ENCODE data around the gene HRG.
"Not testable (repeated sequence)": the region's sequence is repeated elsewhere in the genome, so short reads cannot be mapped to it uniquely, and the experiment has no call there.

The HRG gene

DNA sequence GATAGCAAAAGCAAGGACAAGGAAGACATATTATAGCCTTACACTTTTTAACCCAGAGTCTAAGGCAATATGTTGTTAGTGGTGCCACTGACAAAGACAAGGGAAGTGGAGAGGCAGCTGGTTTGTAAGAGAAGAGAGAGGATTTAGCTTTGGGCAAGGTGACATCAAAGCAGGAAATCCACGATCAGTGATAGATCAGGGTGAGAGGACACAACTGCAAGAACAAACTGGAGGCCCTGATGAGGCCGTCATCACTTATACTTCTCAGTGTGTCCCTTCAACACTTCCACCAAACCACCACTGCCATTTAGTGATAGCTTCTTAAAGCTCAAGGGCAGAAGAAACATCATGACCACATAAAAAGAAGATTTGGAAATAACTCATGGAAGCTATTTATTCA, 20.7 kb downstream of the HRG start:
- not testable (repeated sequence) for DNase-seq

DNA sequence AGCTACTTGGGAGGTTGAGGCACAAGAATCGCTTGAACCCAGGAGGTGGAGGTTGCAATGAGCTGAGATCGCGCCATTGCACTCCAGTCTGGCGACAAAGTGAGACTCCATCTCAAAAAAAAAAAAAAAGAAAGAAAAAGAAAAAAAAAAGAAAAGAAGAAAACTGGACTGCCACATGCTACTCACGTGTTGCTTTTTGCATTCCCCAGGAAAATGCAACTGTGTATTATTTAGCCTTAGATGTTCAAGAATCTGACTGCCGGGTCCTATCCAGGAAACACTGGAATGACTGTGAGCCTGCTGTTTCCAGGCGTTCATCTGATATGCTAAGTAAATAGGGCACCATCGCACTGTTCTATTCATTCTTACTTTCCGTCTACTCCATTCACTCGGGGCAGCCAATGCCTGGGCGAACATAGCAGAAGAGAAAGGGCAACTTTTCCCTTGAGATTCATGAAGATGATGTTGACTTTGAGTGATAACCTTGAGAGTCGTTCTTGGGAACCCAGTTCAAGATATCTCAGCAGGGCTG, 21.4 kb downstream of the HRG start:
- DNase-seq, result no peak

DNA sequence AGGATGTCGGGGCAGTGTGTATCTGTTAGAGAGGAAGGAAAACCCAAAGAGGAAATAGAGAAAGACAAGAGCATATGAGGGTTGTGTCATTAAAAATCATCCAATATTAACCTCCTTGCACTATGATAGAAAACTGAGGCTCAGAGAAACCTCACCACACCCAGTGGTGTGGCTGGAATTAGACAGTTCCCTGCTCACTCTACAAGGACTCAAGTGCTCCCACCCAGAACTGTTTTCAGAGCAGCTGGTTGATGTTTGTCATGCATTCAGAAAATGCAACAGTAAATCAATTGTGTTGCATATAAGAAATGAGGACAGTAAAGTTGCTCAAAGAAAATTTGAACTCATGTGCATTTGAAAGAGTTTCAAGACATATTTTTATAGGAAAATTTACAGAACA, 24.5 kb downstream of the HRG start:
- not testable (repeated sequence) for DNase-seq

DNA sequence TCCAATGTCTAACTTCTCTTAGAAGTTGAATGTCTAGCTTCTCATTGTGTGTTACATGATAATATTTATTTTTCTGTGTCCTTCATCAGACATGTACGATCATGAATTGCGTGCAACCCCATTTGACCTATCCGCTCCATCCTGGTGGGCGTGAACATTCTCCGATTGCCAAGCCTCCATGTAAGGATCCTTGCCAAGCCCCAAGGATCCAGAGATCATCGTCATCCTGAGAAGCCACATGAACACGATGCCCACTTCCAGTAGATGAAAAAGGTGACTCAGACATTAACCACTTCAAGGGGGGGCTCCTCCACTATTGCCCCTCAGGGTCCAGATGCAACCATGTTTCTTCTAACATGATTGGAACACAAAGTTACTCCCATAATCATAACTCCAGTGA, 25.9 kb downstream of the HRG start:
- DNase-seq, result no peak

DNA sequence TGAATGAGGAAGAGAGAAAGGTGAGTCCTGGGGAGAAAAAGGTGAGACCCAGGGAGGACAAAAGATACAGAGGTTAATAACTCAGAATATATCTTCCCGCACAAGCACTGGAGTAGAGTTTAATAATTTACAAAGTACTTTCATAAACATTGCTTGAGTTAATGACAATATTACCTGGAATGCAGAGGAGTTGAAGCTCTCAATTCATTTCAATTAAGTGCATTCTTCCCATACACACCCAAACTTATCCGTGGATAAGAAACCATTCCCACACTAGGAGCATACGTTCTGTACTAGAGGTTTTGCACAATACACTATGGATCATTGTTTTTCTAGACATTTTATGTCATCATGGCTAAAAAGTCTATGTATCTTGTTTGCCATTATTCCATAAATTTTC, 28.0 kb downstream of the HRG start:
- no peak for DNase-seq

DNA sequence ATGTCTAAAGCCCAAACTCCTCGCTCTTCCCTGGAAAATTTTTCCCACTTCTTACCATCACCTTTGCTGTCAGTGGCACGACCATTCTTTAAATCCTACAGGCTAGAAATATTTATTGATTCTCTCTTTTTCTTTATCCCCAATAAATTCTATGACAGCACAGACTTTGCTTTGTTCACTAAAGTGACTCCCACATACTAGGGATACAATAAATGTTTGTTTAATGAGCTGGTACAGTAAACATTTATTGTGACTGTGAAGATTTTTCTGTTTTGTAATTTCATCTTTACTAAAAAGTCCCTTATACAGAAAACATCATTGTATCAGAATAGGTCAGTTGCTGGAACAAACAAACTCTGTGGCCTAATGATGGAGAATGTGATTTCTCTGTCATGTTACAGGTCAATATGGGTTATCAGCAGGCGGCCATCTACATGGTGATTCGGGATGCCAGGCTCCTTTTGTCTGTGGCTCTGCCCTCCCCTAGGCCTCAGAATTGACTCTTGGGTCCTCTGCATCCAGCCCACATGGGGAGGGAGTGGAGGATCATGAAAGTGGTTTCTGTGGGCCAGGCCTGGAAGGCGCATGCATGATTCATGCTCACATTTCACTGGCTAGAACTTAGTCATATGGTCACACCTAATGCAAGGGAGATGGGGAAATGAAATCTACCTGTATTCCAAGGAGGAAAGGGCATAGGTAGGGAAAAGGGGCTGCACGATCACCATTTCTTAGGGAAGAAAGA, 28.6 kb downstream of the HRG start:
- no peak for DNase-seq

DNA sequence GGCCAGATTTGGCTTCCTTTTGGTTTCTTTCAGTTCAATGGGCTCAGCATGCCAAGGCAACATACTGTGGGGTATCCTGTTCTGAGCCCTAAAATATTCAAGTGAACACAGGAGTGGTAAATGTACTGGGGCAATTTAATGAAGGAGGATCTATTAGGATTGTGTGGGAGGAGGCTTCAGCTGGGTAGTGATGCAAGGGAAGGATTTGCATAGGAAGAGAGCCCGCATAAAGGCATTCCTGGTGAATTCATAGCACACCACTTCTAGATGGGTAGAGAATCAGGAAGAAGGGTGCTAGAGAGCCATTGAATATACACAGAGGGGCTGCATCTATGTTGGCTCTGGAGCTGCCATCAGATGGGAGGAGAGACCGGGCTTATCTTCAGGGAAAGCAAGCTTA, 30.7 kb downstream of the HRG start:
- no peak for DNase-seq

DNA sequence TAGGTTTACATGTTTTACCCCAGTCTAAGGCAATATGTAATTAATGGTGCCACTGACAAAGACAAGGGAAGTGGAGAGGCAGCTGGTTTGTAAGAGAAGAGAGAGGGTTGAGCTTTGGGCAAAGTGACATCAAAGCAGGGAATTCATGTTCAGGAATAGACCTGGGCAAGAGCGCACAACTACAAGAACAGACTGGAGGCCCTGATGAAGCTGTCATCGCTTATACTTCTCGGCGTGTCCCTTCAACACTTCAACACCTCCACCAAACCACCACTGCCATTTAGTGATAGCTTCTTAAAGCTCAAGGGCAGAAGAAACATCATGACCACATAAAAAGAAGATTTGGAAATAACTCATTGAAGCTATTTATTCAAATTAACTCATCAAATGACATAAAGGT, 31.7 kb downstream of the HRG start:
- no peak for DNase-seq

DNA sequence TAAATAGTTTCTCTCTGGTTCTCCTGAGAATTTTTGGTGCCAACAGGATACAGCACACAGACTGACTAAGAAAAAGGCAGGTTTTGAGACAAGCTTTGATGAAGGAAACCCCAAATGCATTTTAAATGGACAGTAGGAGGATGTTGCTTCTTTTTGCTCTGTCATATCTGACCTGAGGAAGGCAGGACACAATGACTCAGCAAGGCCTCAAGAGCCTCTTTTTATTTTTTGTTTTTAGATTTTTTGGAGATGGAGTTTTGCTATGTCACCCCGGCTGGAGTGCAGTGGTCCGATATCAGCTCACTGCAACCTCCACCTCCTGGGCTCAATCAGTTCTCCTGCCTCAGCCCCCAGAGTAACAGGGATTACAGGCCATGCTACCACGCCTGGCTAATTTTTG, 34.5 kb downstream of the HRG start:
- DNase-seq, result no peak

DNA sequence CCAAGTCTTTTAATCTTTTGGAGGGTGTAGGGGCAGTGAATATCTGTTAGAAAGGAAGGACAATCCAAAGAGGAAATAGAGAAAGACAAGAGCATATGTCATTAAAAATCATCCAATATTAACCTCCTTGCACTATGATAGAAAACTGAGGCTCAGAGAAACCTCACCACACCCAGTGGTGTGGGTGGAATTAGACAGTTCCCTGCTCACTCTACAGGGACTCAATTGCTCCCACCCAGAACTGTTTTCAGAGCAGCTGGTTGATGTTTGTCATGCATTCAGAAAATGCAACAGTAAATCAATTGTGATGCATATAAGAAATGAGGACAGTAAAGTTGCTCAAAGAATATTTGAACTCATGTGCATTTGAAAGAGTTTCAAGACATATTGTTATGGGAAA, 36.6 kb downstream of the HRG start:
- not testable (repeated sequence) for DNase-seq

DNA sequence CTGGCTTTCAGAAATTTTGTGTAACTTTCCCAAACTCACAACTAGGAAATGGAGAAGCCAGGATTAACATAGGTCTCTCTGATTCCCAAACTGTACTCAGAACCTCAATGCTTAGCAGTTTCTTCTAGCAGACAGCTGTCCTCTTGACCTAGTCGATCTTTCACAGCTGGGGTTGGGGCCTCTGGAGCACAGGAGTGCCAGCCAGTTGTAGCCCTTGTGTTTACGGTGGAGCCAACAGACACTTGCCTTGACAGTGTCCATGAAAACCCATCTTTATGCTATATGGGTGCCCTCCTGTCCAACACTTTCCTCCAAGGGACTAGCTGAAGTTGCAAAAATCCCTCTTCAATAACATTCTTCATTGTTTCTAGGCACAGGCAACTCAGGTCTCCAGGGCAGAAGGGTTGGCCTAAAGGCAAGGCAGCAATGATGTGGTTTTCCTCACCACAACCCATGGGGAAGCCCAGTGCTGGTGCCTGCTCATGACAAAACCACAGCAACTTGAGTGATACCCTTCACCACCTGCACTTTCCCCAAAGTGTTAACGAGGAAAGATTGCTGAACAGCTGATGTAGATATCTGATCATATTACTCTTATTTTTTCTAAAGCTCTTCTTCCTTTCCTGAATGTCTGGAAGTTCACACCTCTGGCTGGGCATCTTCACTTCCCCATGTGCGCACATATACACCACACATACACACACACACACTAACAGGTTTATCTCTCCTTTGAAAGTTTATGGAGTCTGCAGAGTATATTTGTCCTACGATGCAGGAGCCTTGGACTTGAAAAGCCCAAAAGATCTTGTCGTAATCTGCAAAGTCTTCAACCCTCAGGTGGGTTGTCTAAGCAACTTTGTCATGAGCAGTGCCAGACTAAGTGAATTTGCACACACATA, 40.3 kb downstream of the HRG start:
- no peak for DNase-seq

DNA sequence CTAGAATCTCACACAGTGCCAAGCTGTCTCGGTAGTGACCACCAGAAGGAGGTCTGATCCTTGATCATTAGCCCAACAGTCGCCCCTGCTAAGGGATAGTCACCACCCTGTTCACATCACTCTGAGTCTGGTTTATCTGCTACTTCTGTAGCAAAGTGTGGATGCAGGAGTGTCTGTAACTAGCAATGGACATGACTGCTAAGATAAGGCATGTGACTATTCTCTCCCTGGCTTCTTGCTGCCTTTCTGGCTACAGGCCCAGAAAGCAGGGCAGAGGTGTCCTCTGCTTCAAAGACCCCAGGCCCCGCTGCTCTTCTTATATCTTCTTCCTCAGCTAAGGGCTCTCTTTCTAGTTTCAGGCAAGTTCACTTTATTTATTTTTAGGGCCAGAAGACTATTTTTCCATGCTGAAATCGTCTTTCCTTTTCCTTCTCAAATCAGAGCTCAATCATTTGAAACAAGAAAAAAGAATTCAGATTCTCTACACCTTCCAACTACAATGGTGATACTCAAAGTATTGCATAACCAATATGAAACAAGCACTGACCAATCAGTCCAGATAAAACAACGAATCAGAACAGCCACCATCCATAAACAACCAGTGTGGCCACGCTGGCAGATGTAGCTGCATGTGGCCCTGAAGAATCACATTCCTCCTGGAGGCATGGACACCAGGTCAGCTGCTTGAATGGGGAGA, 43.3 kb downstream of the HRG start:
- no peak for DNase-seq

DNA sequence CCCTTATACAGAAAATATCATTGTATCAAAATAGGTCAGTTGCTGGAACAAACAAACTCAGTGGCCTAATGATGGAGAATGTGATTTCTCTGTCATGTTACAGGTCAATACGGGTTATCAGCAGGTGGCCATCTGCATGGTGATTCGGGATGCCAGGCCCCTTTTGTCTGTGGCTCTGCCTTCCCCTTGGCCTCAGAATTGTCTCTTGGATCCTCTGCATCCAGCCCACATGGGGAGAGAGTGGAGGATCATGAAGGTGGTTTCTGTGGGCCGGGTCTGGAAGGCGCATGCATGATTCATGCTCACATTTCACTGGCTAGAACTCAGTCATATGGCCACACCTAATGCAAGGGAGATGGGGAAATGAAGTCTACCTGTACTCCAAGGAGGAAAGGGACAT, 44.9 kb downstream of the HRG start:
- DNase-seq, result not testable (repeated sequence)

DNA sequence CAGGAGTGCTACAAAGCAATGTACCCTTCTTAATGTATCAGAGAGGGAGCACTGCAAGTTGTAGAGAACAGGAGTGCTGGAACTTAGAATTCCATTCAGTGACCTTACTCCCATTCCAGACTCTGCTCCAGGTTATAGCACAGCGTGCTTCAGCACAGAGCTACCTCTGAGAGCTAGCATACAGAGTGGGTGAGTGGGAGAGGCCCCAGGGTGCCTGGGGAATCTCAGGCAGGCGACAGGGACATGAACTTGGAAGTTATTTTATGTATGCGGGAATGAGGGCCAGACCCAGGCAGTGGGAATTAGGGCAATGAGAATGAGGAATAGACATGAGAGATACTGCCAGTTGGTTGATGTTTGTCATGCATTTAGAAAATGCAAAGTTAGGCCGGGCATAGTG, 47.7 kb downstream of the HRG start:
- DNase-seq, result no peak

DNA sequence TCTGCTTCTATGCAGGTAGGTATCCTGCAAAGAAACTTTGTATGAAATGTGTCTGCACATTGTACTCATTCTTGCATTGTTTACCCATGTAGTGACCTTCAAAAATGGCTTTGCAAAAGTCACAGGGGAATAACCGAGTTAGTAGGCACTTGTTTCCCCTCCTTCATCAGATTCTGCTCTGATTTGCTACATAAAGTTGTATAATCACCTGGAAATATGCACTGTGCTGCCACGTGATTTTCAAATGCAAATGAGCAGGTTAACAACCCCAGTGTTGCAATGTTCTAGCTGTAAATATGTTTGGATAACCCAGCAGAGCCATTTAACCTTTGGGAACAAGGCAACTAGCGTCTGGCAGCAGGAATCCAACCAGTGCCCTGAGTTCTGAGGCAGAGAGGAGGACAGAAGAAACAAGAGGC, 51.2 kb downstream of the HRG start, which contains the start of gene KNG1:
TSS of gene KNG1 (plus strand) at position 321 of the 419 bp plus-strand sequence. CDS start 184 bp downstream, outside the sequence.
- DNase-seq, result no peak

DNA sequence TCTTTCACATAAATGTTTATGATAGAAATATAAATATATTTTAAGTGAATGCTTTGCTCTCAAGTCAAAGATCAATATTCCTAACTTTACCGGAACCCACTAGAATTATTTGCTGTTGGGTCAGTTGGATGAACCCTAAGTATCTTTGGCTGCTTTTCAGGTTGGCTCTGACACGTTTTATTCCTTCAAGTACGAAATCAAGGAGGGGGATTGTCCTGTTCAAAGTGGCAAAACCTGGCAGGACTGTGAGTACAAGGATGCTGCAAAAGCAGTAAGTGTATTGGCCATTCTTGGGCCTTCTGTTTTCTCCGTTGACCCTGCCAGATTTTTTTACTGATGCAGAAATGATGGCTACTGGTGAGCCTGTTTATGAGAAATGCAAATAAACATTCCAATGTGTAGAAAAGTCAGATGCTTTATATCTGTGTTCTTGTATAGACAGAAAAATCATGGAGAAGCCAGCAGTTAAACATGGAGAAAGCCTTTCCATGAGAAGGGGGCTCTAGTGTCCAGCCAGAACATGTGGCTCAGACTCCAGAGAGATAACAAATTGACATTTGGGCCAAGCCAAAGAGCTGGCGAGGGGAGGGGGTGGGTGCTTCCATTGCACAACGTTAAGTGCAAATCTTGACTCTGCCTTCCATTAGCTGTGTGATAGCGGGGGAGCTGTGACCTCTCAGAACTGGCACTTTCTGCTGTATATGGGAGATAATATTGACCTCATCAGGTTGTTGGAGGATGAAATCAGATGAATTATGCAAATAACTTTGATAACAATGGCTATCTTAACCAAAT, 54.3 kb downstream of the HRG start:
- no peak for DNase-seq

DNA sequence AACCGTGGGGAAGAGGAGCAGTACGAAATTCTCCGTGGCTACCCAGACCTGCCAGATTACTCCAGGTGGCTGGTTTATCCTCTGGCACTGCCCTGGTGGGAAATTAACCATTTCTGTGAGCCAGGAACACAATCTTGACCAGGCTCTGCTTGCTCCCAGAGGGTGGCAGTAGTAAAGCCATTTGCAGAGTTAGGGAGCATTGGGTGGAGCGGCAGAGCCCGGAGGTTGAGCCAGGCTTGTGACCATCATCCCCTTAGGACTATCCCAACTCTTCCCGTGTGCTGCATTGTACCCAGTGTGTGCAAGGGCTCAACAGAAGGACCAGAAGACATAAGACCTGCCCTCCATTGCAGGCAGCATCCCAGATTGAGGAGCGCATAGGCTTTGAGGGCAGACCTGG, 56.6 kb downstream of the HRG start:
- no peak for DNase-seq

DNA sequence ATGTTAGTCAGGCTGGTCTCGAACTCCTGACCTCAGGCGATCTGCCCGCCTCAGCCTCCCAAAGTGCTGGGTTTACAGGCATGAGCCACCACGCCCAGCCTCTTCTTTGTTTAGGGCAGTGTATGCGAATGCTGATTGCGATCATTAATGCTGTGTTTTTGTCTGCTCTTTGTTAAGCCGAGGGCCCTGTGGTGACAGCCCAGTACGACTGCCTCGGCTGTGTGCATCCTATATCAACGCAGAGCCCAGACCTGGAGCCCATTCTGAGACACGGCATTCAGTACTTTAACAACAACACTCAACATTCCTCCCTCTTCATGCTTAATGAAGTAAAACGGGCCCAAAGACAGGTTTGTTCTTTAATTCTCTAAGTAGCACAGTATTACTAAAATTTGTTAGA, 59.1 kb downstream of the HRG start:
- no peak for DNase-seq

Measured in NCI-H1417 (cell line).